ENCODE results near the gene CAPN8. TPM values are rescaled to one million over a fixed set of nuclear protein-coding genes. Genes with fewer than 3 reads are reported as not detected.

CAPN8 gene
- total and polyA plus RNA-seq, 11 donors: not detected

DNA sequence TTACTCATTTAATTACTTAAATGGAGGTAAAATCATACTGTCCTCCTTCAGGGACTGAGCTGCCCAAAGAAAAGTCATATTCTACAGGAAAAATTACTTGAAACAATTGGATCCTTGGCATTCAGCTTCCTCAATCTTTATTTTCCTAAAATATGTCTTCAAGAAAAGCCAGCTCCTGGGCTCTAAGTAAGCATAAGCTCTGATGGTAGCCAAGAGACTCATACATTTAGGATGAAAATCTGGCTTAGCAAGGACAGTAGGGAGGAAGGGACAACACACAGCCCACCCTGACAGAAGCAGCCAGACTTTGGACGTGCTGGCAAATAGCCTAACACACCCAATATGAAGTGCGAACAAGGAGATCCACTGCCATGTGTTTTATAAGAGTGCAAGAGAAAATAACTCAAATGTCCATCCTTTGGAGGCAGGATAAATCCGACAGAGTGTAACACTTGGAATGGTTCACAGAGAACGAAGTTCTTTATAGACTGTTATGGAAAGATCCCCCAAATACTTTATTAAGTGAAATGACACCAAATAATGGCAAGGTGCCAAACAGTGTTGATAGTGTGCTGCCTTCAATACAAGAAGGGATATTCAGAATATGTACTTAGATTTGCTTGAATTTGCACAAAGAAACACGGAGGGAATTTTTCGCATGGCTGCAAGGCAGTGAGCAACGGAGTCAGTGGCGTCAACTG lies 14.1 kb downstream of the CAPN8 start:
- ATAC-seq: no peak
- no peak overlapping the region for H3K4me3 ChIP-seq
- H3K9me3 ChIP-seq: no peaks in the 10 kb centered on the region
- H3K27me3 ChIP-seq: peaks cover 0 to 2% (median 0%) of the 10 kb centered on the region in 9 donors
- whole genome bisulfite sequencing, 4 donors: 79 to 82% (median 82%) methylated on average over 8 of the region's 8 CpGs
- H3K27ac ChIP-seq: no peak overlapping the region
- intact Hi-C loops (cut with DNase I): no loop called here
- peaks cover 0 to 4% (median 0%) of the 10 kb centered on the region in 12 donors for H3K4me1 ChIP-seq
- DNase-seq: no peak
- TF ChIP-seq POLR2A (IDR thresholded peaks at IDR 0.05): no peak
- TF ChIP-seq, protein P1, sequence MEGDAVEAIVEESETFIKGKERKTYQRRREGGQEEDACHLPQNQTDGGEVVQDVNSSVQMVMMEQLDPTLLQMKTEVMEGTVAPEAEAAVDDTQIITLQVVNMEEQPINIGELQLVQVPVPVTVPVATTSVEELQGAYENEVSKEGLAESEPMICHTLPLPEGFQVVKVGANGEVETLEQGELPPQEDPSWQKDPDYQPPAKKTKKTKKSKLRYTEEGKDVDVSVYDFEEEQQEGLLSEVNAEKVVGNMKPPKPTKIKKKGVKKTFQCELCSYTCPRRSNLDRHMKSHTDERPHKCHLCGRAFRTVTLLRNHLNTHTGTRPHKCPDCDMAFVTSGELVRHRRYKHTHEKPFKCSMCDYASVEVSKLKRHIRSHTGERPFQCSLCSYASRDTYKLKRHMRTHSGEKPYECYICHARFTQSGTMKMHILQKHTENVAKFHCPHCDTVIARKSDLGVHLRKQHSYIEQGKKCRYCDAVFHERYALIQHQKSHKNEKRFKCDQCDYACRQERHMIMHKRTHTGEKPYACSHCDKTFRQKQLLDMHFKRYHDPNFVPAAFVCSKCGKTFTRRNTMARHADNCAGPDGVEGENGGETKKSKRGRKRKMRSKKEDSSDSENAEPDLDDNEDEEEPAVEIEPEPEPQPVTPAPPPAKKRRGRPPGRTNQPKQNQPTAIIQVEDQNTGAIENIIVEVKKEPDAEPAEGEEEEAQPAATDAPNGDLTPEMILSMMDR (IDR thresholded peaks at IDR 0.05): no peak
- H3K36me3 ChIP-seq: no peaks in the 10 kb centered on the region

DNA sequence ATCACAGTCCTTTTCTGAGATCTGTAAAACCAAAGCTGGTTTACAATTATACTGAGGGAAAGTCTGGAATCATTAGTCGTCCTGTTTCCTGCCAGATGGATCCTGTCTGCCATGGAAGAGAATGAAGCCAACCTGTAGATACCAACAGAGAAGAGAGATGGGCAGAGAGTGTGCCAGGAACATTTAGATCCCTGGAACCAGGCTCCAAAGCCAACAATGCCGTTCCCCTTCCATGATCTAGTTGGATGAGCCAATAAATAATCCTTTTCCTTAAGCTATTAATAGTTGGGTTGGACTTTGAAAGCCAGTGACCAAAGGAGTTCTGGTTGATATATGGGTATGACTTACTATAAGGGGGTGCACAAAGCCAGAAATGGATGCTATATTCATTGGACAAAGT lies 15.0 kb downstream of the CAPN8 start:
- Histone ChIP-seq H3K9me3 (no peaks in the 10 kb centered on the region), H3K27ac (no peak overlapping the region), H3K27me3 (peaks cover 0 to 6% (median 0%) of the 10 kb centered on the region in 9 donors), H3K4me1 (peaks cover 0 to 4% (median 0%) of the 10 kb centered on the region in 12 donors), H3K4me3 (no peak overlapping the region), H3K36me3 (no peaks in the 10 kb centered on the region)
- intact Hi-C loops (cut with DNase I): no loop called here
- no peak for TF ChIP-seq POLR2A (IDR thresholded peaks at IDR 0.05)
- TF ChIP-seq, protein P1 (IDR thresholded peaks at IDR 0.05): no peak
- 25 to 75% (median 40%) methylated on average over 2 of the region's 2 CpGs for WGBS, 4 donors
- no peak for DNase-seq
- ATAC-seq: peak in 3 of 4 donors; percentile 29 to 63 (median 45)

DNA sequence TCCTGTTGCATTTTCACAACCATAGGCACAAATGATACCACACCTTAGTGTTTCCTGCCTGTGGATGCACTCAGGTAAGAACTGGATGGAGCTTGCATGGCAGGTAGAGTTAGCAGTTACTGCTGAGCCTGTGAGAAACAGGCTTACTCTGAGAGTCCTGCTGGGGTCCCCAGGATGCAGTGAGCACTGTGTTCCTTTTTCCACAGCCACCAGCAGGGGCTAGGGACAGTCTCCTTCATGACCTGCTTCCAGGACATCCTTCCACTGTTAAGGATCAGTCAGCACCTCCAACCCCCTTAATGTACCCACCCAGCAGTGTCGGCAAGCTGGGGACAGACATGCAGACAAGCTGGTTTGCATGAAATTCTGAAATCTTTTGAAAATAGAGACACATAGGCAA lies 16.3 kb downstream of the CAPN8 start:
- ATAC-seq (no peak), DNase-seq (no peak)
- intact Hi-C loops (cut with DNase I): no loop called here
- Histone ChIP-seq H3K36me3 (no peaks in the 10 kb centered on the region), H3K27ac (no peak overlapping the region), H3K4me3 (no peak overlapping the region), H3K4me1 (peaks cover 0 to 4% (median 0%) of the 10 kb centered on the region in 12 donors), H3K9me3 (no peaks in the 10 kb centered on the region), H3K27me3 (peaks cover 0 to 7% (median 0%) of the 10 kb centered on the region in 9 donors)
- 0% methylated on average over 1 of the region's 1 CpG for WGBS, 4 donors
- TF ChIP-seq, protein P1 (IDR thresholded peaks at IDR 0.05): no peak
- TF ChIP-seq POLR2A (IDR thresholded peaks at IDR 0.05): no peak

DNA sequence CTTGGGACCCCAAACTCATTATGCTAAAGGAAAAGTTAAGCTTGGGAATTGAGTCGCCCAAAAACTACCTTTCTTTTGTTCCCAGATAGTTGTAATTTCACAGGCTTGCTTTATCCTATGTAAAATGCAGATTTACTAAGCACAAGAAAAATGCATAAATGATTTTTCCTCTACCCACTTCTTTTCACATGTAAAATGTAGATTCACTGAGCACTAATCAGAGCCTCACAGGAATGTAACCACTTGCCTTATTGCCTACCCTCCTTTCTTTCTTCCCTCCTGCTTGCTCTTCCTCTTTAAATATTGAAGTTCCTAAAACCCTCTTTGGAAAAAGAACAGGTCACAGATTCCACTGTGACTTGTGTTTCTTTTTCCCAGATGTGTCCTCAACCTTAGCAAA lies 18.3 kb downstream of the CAPN8 start:
- TF ChIP-seq POLR2A (IDR thresholded peaks at IDR 0.05): no peak
- TF ChIP-seq, protein P1 (IDR thresholded peaks at IDR 0.05): no peak
- no peak for DNase-seq
- no peak for ATAC-seq
- Histone ChIP-seq H3K4me1 (peaks cover 0 to 4% (median 0%) of the 10 kb centered on the region in 12 donors), H3K27ac (no peak overlapping the region), H3K36me3 (no peaks in the 10 kb centered on the region), H3K4me3 (no peak overlapping the region), H3K9me3 (no peaks in the 10 kb centered on the region), H3K27me3 (peaks cover 0 to 17% (median 0%) of the 10 kb centered on the region in 9 donors)
- intact Hi-C loops (cut with DNase I): no loop called here
- 77 to 96% (median 87%) methylated on average over 1 of the region's 1 CpG for WGBS, 4 donors
